Measurements from ENCODE around the gene TMEM192.

GRCh38 chr4:165133150-165133549 lies 20.5 kb upstream of the TMEM192 start:
- TF ChIP-seq CTCF (IDR thresholded peaks at IDR 0.05; ENCODE audit: low read length): no peak
- TF ChIP-seq EZH2 (IDR thresholded peaks at IDR 0.05; ENCODE audit: borderline replicate concordance, low read length): no peak

All from OCI-LY1 (cell line).